Measurements from ENCODE around the gene TMEM150C.
"Not testable (repeated sequence)": the region's sequence is repeated elsewhere in the genome, so short reads cannot be mapped to it uniquely, and the experiment has no call there.

TMEM150C gene

DNA sequence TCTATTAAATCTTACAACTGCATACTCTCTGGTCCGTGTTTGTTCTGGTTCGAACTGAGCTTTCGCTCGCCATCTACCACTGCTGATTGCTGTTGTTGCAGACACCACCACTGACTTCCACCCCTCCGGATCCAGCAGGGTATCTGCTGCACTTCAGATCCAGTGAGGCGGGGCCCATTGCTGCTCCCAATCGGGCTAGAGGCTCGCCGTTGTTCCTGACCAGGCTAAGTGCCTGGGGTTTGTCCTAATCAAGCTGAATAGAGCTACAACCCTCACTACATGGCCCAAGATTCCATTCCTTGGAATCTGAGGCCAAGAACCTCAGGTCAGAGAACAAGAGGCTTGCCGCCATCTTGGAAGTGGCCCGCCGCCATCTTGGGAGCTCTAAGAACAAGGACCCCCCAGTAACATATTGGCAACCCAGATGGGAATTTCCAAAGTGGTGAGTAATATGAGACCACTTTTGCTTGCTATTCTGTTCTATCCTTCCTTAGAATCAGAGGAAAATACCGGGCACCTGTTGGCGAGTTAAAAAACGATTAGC is 88.1 kb downstream of the TMEM150C start:
- no peaks in the 10 kb centered on the region for H3F3A ChIP-seq (ENCODE audit: low read depth)

DNA sequence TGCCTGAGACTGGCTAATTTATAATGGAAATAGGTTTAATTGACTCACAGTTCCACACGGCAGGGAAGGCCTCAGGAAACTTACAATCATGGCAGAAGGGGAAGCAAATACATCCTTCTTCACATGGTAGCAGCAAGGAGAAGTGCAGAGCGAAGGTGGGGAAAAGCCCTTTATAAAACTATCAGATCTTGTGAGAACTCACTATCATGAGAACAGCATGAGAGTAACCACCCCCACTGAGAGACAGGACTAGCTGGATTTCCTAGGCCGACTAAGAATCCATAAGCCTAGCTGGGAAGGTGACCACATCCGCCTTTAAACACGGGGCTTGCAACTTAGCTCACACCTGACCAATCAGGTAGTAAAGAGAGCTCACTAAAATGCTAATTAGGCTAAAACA is 88.7 kb downstream of the TMEM150C start:
- not testable (repeated sequence) for H3K9ac ChIP-seq (ENCODE audit: low read depth, low read length, poor library complexity, severe bottlenecking); H4K20me1 ChIP-seq (ENCODE audit: insufficient read depth, low read length, poor library complexity, severe bottlenecking); H3K36me3 ChIP-seq (ENCODE audit: insufficient read depth, low read length); H3K4me3 ChIP-seq (ENCODE audit: low read length, poor library complexity, severe bottlenecking); H3K4me2 ChIP-seq (ENCODE audit: low read depth, low read length, poor library complexity, severe bottlenecking); H3K9me3 ChIP-seq (ENCODE audit: insufficient read depth, low read depth, low read length); H3K27me3 ChIP-seq (ENCODE audit: insufficient read depth, low read length, poor library complexity, severe bottlenecking); H2AFZ ChIP-seq (ENCODE audit: low read length); H3K4me1 ChIP-seq (ENCODE audit: insufficient read depth, low read length, poor library complexity, severe bottlenecking); H3F3A ChIP-seq (ENCODE audit: low read depth); H3K79me2 ChIP-seq (ENCODE audit: insufficient read depth, low read length); H3K9me2 ChIP-seq (replicated peaks; ENCODE audit: low read depth, low read length)

More for the DNA sequence above, 88.1 kb downstream of the TMEM150C start:
- Histone ChIP-seq H3K4me3 (ENCODE audit: low read length, poor library complexity, severe bottlenecking) (no peak overlapping the region), H3K4me1 (ENCODE audit: insufficient read depth, low read length, poor library complexity, severe bottlenecking) (no peaks in the 10 kb centered on the region), H3K4me2 (ENCODE audit: low read depth, low read length, poor library complexity, severe bottlenecking) (no peak overlapping the region), H3K36me3 (ENCODE audit: insufficient read depth, low read length) (no peaks in the 10 kb centered on the region), H3K9me3 (ENCODE audit: insufficient read depth, low read depth, low read length) (no peaks in the 10 kb centered on the region), H3K79me2 (ENCODE audit: insufficient read depth, low read length) (no peaks in the 10 kb centered on the region), H3K9ac (ENCODE audit: low read depth, low read length, poor library complexity, severe bottlenecking) (no peak overlapping the region), H4K20me1 (ENCODE audit: insufficient read depth, low read length, poor library complexity, severe bottlenecking) (no peaks in the 10 kb centered on the region), H2AFZ (ENCODE audit: low read length) (no peak overlapping the region), H3K9me2 (replicated peaks; ENCODE audit: low read depth, low read length) (no peaks in the 10 kb centered on the region), H3K27me3 (ENCODE audit: insufficient read depth, low read length, poor library complexity, severe bottlenecking) (no peaks in the 10 kb centered on the region)
- TF ChIP-seq EZH2phosphoT487 (IDR thresholded peaks at IDR 0.05; ENCODE audit: borderline replicate concordance): no peak
- TF ChIP-seq CTCF (conservative IDR thresholded peaks at IDR 0.05; ENCODE audit: low read length): no peak

GRCh38 chr4:82469791-82470345 is 91.9 kb downstream of the TMEM150C start:
- no peaks in the 10 kb centered on the region for H3K4me1 ChIP-seq (ENCODE audit: insufficient read depth, low read length, poor library complexity, severe bottlenecking)
- H3K9ac ChIP-seq (ENCODE audit: low read depth, low read length, poor library complexity, severe bottlenecking): no peak overlapping the region
- H3K4me2 ChIP-seq (ENCODE audit: low read depth, low read length, poor library complexity, severe bottlenecking): no peak overlapping the region
- TF ChIP-seq CTCF (conservative IDR thresholded peaks at IDR 0.05; ENCODE audit: low read length) (0 out of 2 replicates have a peak, but pooled peaks have one; percentile 12), EZH2phosphoT487 (IDR thresholded peaks at IDR 0.05; ENCODE audit: borderline replicate concordance) (no peak)
- no peaks in the 10 kb centered on the region for H3K27me3 ChIP-seq (ENCODE audit: insufficient read depth, low read length, poor library complexity, severe bottlenecking)
- H3K9me2 ChIP-seq (replicated peaks; ENCODE audit: low read depth, low read length): no peaks in the 10 kb centered on the region
- H3K4me3 ChIP-seq (ENCODE audit: low read length, poor library complexity, severe bottlenecking): no peak overlapping the region
- H2AFZ ChIP-seq (ENCODE audit: low read length): no peak overlapping the region
- H3K36me3 ChIP-seq (ENCODE audit: insufficient read depth, low read length): no peaks in the 10 kb centered on the region
- no peaks in the 10 kb centered on the region for H4K20me1 ChIP-seq (ENCODE audit: insufficient read depth, low read length, poor library complexity, severe bottlenecking)
- no peaks in the 10 kb centered on the region for H3K9me3 ChIP-seq (ENCODE audit: insufficient read depth, low read depth, low read length)
- H3F3A ChIP-seq (ENCODE audit: low read depth): no peaks in the 10 kb centered on the region
- H3K79me2 ChIP-seq (ENCODE audit: insufficient read depth, low read length): no peaks in the 10 kb centered on the region

DNA sequence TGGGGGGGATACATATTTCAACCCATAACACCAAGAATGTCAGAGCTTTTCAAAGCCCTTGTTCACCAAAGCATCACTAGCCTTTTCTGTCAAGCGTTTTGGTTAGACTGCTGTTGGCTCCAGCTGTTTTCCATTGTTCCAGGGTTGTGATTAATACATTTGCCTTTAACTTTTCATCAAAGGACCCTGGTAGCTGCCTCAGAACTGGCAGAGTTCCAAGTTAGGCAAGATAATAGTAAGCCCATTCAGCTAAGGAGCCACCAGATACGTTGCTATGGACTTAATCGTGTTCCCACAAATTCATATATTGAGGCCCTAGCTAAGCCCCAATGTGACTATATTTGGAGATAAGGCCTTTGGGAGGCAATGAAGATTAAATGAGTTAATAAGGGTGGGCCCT is 94.3 kb downstream of the TMEM150C start:
- peaks cover 10% of the 10 kb centered on the region; the same call in 1 of the 2 replicates for H3K36me3 ChIP-seq (ENCODE audit: insufficient read depth, low read length)
- H3K9ac ChIP-seq (ENCODE audit: low read depth, low read length, poor library complexity, severe bottlenecking): no peak overlapping the region
- no peaks in the 10 kb centered on the region for H3K9me2 ChIP-seq (replicated peaks; ENCODE audit: low read depth, low read length)
- TF ChIP-seq CTCF (conservative IDR thresholded peaks at IDR 0.05; ENCODE audit: low read length): no peak
- TF ChIP-seq EZH2phosphoT487 (IDR thresholded peaks at IDR 0.05; ENCODE audit: borderline replicate concordance): no peak
- no peaks in the 10 kb centered on the region for H3K9me3 ChIP-seq (ENCODE audit: insufficient read depth, low read depth, low read length)
- no peak overlapping the region for H3K4me3 ChIP-seq (ENCODE audit: low read length, poor library complexity, severe bottlenecking)
- no peaks in the 10 kb centered on the region for H3F3A ChIP-seq (ENCODE audit: low read depth)
- H3K79me2 ChIP-seq (ENCODE audit: insufficient read depth, low read length): no peaks in the 10 kb centered on the region
- no peak overlapping the region for H2AFZ ChIP-seq (ENCODE audit: low read length)
- H4K20me1 ChIP-seq (ENCODE audit: insufficient read depth, low read length, poor library complexity, severe bottlenecking): no peaks in the 10 kb centered on the region
- H3K27me3 ChIP-seq (ENCODE audit: insufficient read depth, low read length, poor library complexity, severe bottlenecking): no peaks in the 10 kb centered on the region
- no peak overlapping the region for H3K4me2 ChIP-seq (ENCODE audit: low read depth, low read length, poor library complexity, severe bottlenecking)
- H3K4me1 ChIP-seq (ENCODE audit: insufficient read depth, low read length, poor library complexity, severe bottlenecking): no peaks in the 10 kb centered on the region

All from Loucy (cell line).